Ishikawa (cell line): ENCODE results near the gene ATF6.

Experiments used
- CEBPB ChIP-seq: IDR thresholded peaks from 2 replicates; pipeline ENCODE4 v1.6.1; 2012
- CREB1 ChIP-seq: IDR thresholded peaks from 2 replicates; pipeline ENCODE4 v1.6.1; 2012; ENCODE audit warnings: low read depth
- EGR1 ChIP-seq: IDR thresholded peaks from 2 replicates; pipeline ENCODE4 v1.6.1; 2012
- EP300 ChIP-seq: IDR thresholded peaks from 2 replicates; pipeline ENCODE4 v1.6.1; 2012; ENCODE audit warnings: borderline replicate concordance
- FOXM1 ChIP-seq: IDR thresholded peaks from 2 replicates; pipeline ENCODE4 v1.6.1; 2012; ENCODE audit warnings: low read depth, borderline replicate concordance
- MAX ChIP-seq: IDR thresholded peaks from 2 replicates; pipeline ENCODE4 v1.6.1; 2012
- NFIC ChIP-seq: IDR thresholded peaks from 2 replicates; pipeline ENCODE4 v1.6.1; 2012
- RAD21 ChIP-seq: IDR thresholded peaks from 2 replicates; pipeline ENCODE4 v1.6.1; 2012; ENCODE audit warnings: low read depth
- REST ChIP-seq: IDR thresholded peaks from 2 replicates; pipeline ENCODE4 v1.6.1; 2012; ENCODE audit warnings: low read depth, mild to moderate bottlenecking
- TAF1 ChIP-seq: IDR thresholded peaks from 2 replicates; pipeline ENCODE4 v1.6.1; 2012; ENCODE audit warnings: low read depth, mild to moderate bottlenecking
- USF1 ChIP-seq: IDR thresholded peaks from 2 replicates; pipeline ENCODE4 v1.6.1; 2012
- YY1 ChIP-seq: IDR thresholded peaks from 2 replicates; pipeline ENCODE4 v1.6.1; 2012; ENCODE audit warnings: low read depth
- ZBTB7A ChIP-seq: IDR thresholded peaks from 2 replicates; pipeline ENCODE4 v1.6.1; 2012; ENCODE audit warnings: low read depth

GRCh38 chr1:161787355-161787754 lies 21.2 kb downstream of the ATF6 start:
- TF ChIP-seq ZBTB7A (no peak), REST (no peak), EP300 (no peak), CREB1 (no peak), MAX (no peak), CEBPB (no peak), NFIC (no peak), YY1 (no peak), FOXM1 (no peak), TAF1 (no peak), EGR1 (no peak), USF1 (no peak), RAD21 (no peak)
